ENCODE results near the gene PRR14L. TPM values are rescaled to one million over a fixed set of nuclear protein-coding genes. Genes with fewer than 3 reads are reported as not detected.

Gene PRR14L
- 6.5 to 9.0 TPM (median 7.5 TPM) in 5 replicates for total RNA-seq (2022; extraction: Qiagen RNA extraction; ENCODE audit: low read depth)

GRCh38 chr22:31749636-31750364 lies at the start of gene PRR14L:
PRR14L (minus strand) TSS chr22:31750132; CDS start chr22:31738860, 11,272 bp downstream.

GRCh38 chr22:31753634-31754501 lies 3.9 kb upstream of the PRR14L start, which contains the start of gene DEPDC5:
DEPDC5 (plus strand) TSS chr22:31754019; CDS start chr22:31754922, 903 bp downstream.

GRCh38 chr22:31661851-31662667 lies 87.9 kb downstream of the PRR14L start, which contains the start of gene PISD:
PISD (minus strand) TSS chr22:31662215; CDS start chr22:31662208, 7 bp downstream.

Other genes starting within 250 kb of the PRR14L start
- 23.0 to 32.5 TPM (median 29.0 TPM) in 5 replicates for gene PISD, start 87.9 kb downstream of the PRR14L start, total RNA-seq (2022; extraction: Qiagen RNA extraction; ENCODE audit: low read depth)
- 3.3 to 5.9 TPM (median 4.8 TPM) in 5 replicates for gene DEPDC5, start 3.9 kb upstream of the PRR14L start, total RNA-seq (2022; extraction: Qiagen RNA extraction; ENCODE audit: low read depth)
- gene YWHAH, start 194.4 kb upstream of the PRR14L start, total RNA-seq (2022; extraction: Qiagen RNA extraction; ENCODE audit: low read depth), result 115 to 149 TPM (median 140 TPM) in 5 replicates